KMS-11 (cell line): ENCODE data around the gene KRTAP20-1.

Experiments used
- H2AFZ ChIP-seq: fragments of 200-600 bp; sonication (generic); 2 replicates; pipeline ENCODE4 v1.6.1; 2016; ENCODE audit warnings: antibody characterized with exemption, mixed run types, low read depth
- H3K27ac ChIP-seq: fragments of 200-600 bp; sonication (generic); 2 replicates; pipeline ENCODE4 v1.6.1; 2016; ENCODE audit warnings: mild to moderate bottlenecking, mixed run types
- H3K27me3 ChIP-seq: fragments of 200-600 bp; sonication (generic); 2 replicates; pipeline ENCODE4 v1.6.1; 2017; ENCODE audit warnings: mild to moderate bottlenecking, low read depth, mixed run types, moderate library complexity; ENCODE audit not compliant: insufficient read depth
- H3K36me3 ChIP-seq: fragments of 200-600 bp; sonication (generic); 2 replicates; pipeline ENCODE4 v1.6.1; 2017; ENCODE audit warnings: mild to moderate bottlenecking, mixed run types; ENCODE audit not compliant: insufficient read depth
- H3K4me1 ChIP-seq: fragments of 200-600 bp; sonication (generic); 2 replicates; pipeline ENCODE4 v1.6.1; 2016; ENCODE audit warnings: mild to moderate bottlenecking, low read depth, mixed run types; ENCODE audit not compliant: poor library complexity, severe bottlenecking
- H3K4me2 ChIP-seq: fragments of 200-600 bp; sonication (generic); 2 replicates; pipeline ENCODE4 v1.7.0; 2016; ENCODE audit warnings: mild to moderate bottlenecking, mixed run types
- H3K4me3 ChIP-seq: fragments of 200-600 bp; sonication (generic); IDR thresholded peaks from 2 replicates; pipeline ENCODE4 v1.6.1; 2017; ENCODE audit warnings: low read depth, low read length, mixed read lengths; ENCODE audit not compliant: insufficient read depth
- H3K79me2 ChIP-seq: fragments of 200-600 bp; sonication (generic); 2 replicates; pipeline ENCODE4 v1.6.1; 2016; ENCODE audit warnings: low read depth, mixed run types; ENCODE audit not compliant: insufficient read depth
- H3K9ac ChIP-seq: fragments of 200-600 bp; sonication (generic); 2 replicates; pipeline ENCODE4 v1.6.1; 2016; ENCODE audit warnings: mild to moderate bottlenecking, mixed run types
- H4K20me1 ChIP-seq: fragments of 200-600 bp; sonication (generic); 2 replicates; pipeline ENCODE4 v1.6.1; 2016; ENCODE audit warnings: mild to moderate bottlenecking, mixed run types; ENCODE audit not compliant: insufficient read depth
- CTCF ChIP-seq: fragments of 200-600 bp; sonication (generic); conservative IDR thresholded peaks from 2 replicates; pipeline ENCODE4 v1.6.1; 2017; ENCODE audit warnings: low read depth, mild to moderate bottlenecking, antibody characterized with exemption, low read length, moderate library complexity, mixed read lengths

Gene KRTAP20-1

GRCh38 chr21:30580132-30580531, 36.1 kb upstream of the KRTAP20-1 start:
- Histone ChIP-seq H4K20me1 (no peaks in the 10 kb centered on the region), H3K36me3 (no peaks in the 10 kb centered on the region)

GRCh38 chr21:30582870-30583269, 33.4 kb upstream of the KRTAP20-1 start:
- Histone ChIP-seq H3K4me3 (no peak overlapping the region), H3K27me3 (no peaks in the 10 kb centered on the region), H4K20me1 (no peaks in the 10 kb centered on the region), H3K4me2 (no peak overlapping the region), H3K9ac (no peak overlapping the region), H3K36me3 (no peaks in the 10 kb centered on the region), H3K27ac (no peak overlapping the region), H3K4me1 (no peaks in the 10 kb centered on the region), H2AFZ (no peak overlapping the region), H3K79me2 (no peaks in the 10 kb centered on the region)
- TF ChIP-seq CTCF, result no peak

More at GRCh38 chr21:30580132-30580531, 36.1 kb upstream of the KRTAP20-1 start:
- no peak overlapping the region for H3K4me3 ChIP-seq
- H3K9ac ChIP-seq, result no peak overlapping the region
- no peaks in the 10 kb centered on the region for H3K79me2 ChIP-seq
- H3K4me2 ChIP-seq, result no peak overlapping the region
- H3K4me1 ChIP-seq, result no peaks in the 10 kb centered on the region
- no peaks in the 10 kb centered on the region for H3K27me3 ChIP-seq
- no peak overlapping the region for H3K27ac ChIP-seq
- no peak overlapping the region for H2AFZ ChIP-seq
- TF ChIP-seq CTCF, result no peak

DNA sequence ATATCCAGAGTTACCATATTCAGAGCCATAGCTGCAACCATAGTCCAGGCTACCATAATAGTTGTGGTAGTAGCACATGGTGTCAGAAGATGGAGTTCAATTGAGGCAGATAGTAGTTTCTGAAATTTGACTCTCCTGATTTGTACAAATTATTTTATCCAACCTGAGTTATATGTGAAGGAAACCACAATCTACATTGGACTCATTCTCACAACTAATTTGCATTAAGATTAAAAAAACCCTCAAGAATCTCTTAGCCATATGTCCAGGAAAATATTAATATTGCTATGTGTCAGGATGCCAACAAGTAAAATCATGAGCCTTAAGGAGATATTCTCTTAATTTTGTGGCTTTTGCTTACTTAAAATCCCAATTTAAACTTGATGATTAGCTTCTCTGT, 25.9 kb upstream of the KRTAP20-1 start, which contains the start of gene KRTAP22-2:
KRTAP22-2 (minus strand) TSS at position 101 of the 400 bp plus-strand sequence.
- Histone ChIP-seq H3K9ac (no peak within 1 kb of the TSS), H3K27me3 (no peaks in the 10 kb centered on the region), H3K27ac (no peak within 1 kb of the TSS), H2AFZ (no peak within 1 kb of the TSS), H3K4me2 (no peak within 1 kb of the TSS), H3K4me3 (no peak within 1 kb of the TSS), H3K36me3 (no peaks in the 10 kb centered on the region), H3K79me2 (no peaks in the 10 kb centered on the region), H4K20me1 (no peaks in the 10 kb centered on the region), H3K4me1 (no peaks in the 10 kb centered on the region)
- no peak for TF ChIP-seq CTCF

DNA sequence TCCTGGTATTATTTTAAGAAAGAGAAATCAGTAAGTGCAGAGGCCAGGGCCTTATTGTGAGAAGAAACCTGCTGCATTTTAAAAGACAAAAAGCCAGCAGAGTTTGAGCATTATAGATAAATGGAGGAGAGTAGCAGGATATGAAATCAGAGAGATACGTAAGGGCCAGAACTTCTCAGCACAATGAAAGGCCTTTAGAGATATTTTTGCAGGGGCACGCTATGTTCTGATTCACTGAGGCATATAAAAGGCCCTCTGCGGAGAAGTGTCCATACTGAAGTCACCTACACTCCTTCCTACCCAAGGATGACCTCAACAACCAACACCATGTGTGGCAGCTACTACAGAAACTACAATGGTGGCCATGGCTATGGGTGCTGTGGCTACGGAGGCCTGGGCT, 24.1 kb upstream of the KRTAP20-1 start, which contains the start of gene KRTAP6-3:
KRTAP6-3 (plus strand) TSS at position 301 of the 400 bp plus-strand sequence; CDS start at position 307, 6 bp downstream.
- H3K4me2 ChIP-seq, result no peak within 1 kb of the TSS
- TF ChIP-seq CTCF, result no peak
- no peaks in the 10 kb centered on the region for H3K79me2 ChIP-seq
- no peak within 1 kb of the TSS for H3K9ac ChIP-seq
- H3K36me3 ChIP-seq, result no peaks in the 10 kb centered on the region
- no peak within 1 kb of the TSS for H3K27ac ChIP-seq
- no peaks in the 10 kb centered on the region for H3K27me3 ChIP-seq
- H3K4me1 ChIP-seq, result no peaks in the 10 kb centered on the region
- no peak within 1 kb of the TSS for H2AFZ ChIP-seq
- no peak within 1 kb of the TSS for H3K4me3 ChIP-seq
- no peaks in the 10 kb centered on the region for H4K20me1 ChIP-seq
